ENCODE results near the gene ZDHHC15. TPM values are rescaled to one million over a fixed set of nuclear protein-coding genes. Genes with fewer than 3 reads are reported as not detected.

ZDHHC15 gene
- total RNA-seq, 1 donor from 2014 or later, result 6.3 TPM

Other genes with a start within 250 kb of the ZDHHC15 start
- 11.0 and 20.7 TPM in 2 replicates for gene UPRT, start 249.0 kb downstream of the ZDHHC15 start, total RNA-seq (ENCODE audit: low replicate concordance)